Lower lobe of right lung (tissue), 2 donors: ENCODE data around the gene NXT1. TPM values are rescaled to one million over a fixed set of nuclear protein-coding genes. Genes with fewer than 3 reads are reported as not detected.

ENCODE experiments used
- ATAC-seq, 2 donors: fragments of 200-7000 bp; cut with Tn5 transposase; one replicate each; pipeline ENCODE4 v1.9.1; 2020 to 2022; ENCODE audit warnings: mild to moderate bottlenecking in 2 of 2, moderate library complexity in 2 of 2
- DNase-seq: peaks from one replicate; pipeline ENCODE4 v3.0.0-alpha.2; 2020
- H3K27ac ChIP-seq: fragments of 200-600 bp; one replicate; pipeline ENCODE4 v1.8.0; 2022
- H3K27me3 ChIP-seq: fragments of 200-600 bp; one replicate; pipeline ENCODE4 v1.8.0; 2022; ENCODE audit warnings: low read depth
- H3K36me3 ChIP-seq: fragments of 200-600 bp; one replicate; pipeline ENCODE4 v1.8.0; 2022; ENCODE audit warnings: mild to moderate bottlenecking
- H3K4me1 ChIP-seq: fragments of 200-600 bp; one replicate; pipeline ENCODE4 v1.8.0; 2022
- H3K4me3 ChIP-seq: fragments of 200-600 bp; one replicate; pipeline ENCODE4 v1.8.0; 2022; ENCODE audit warnings: mild to moderate bottlenecking
- H3K9me3 ChIP-seq: fragments of 200-600 bp; one replicate; pipeline ENCODE4 v1.8.0; 2022
- CTCF ChIP-seq: fragments of 200-600 bp; IDR thresholded peaks from one replicate; pipeline ENCODE4 v1.8.0; 2022; ENCODE audit warnings: antibody characterized with exemption, mild to moderate bottlenecking
- intact Hi-C: fragments of 100-400 bp; cut with DNase I; formaldehyde crosslinking; loops from one replicate; pipeline ENCODE4 v1.11.0; 2022
- total RNA-seq: library from RNA; stranded (reverse); fragmentation: NEBNext Ultra II Directional; extraction: Animal tissue kit (Norgen Biotek cat#: 25700); gene quantifications from one replicate; pipeline ENCODE4 v1.2.1, GENCODE V29; 2021
- donor health status: DM: no; HTN: yes; CAD: no; lungs with severe emphysema.

NXT1 gene
- total RNA-seq, 1 donor from 2014 or later = 14.8 TPM

- ATAC-seq (no peak), DNase-seq (no peak)
- Histone ChIP-seq H3K4me3 (no peak overlapping the region), H3K27ac (no peak overlapping the region), H3K36me3 (peaks cover 55% of the 10 kb centered on the region), H3K9me3 (no peaks in the 10 kb centered on the region), H3K4me1 (peaks cover 55% of the 10 kb centered on the region), H3K27me3 (no peaks in the 10 kb centered on the region)
- intact Hi-C loops = no loop called here
- TF ChIP-seq CTCF = no peak
Measured at GRCh38 chr20:23366384-23366783, 15.8 kb downstream of the NXT1 start.

GRCh38 chr20:23367770-23368169 is 17.2 kb downstream of the NXT1 start:
- no peak overlapping the region for H3K27ac ChIP-seq
- H3K4me3 ChIP-seq = no peak overlapping the region
- peaks cover 69% of the 10 kb centered on the region for H3K36me3 ChIP-seq
- H3K4me1 ChIP-seq = peaks cover 59% of the 10 kb centered on the region
- no peaks in the 10 kb centered on the region for H3K9me3 ChIP-seq
- DNase-seq (no peak), ATAC-seq (no peak)
- no peak for TF ChIP-seq CTCF
- no peaks in the 10 kb centered on the region for H3K27me3 ChIP-seq
- intact Hi-C loops = no loop called here

GRCh38 chr20:23368316-23369071 is 17.9 kb downstream of the NXT1 start:
- DNase-seq (no peak), ATAC-seq (no peak)
- Histone ChIP-seq H3K36me3 (peaks cover 77% of the 10 kb centered on the region), H3K27me3 (no peaks in the 10 kb centered on the region), H3K27ac (no peak overlapping the region), H3K9me3 (no peaks in the 10 kb centered on the region), H3K4me1 (peaks cover 52% of the 10 kb centered on the region), H3K4me3 (no peak overlapping the region)
- intact Hi-C loops = no loop called here
- no peak for TF ChIP-seq CTCF

- no peak for TF ChIP-seq CTCF
- ATAC-seq (no peak), DNase-seq (no peak)
- Histone ChIP-seq H3K4me1 (peaks cover 46% of the 10 kb centered on the region), H3K36me3 (peaks cover 83% of the 10 kb centered on the region), H3K27ac (no peak overlapping the region), H3K9me3 (no peaks in the 10 kb centered on the region), H3K27me3 (no peaks in the 10 kb centered on the region), H3K4me3 (no peak overlapping the region)
- intact Hi-C loops = no loop called here
Measured at GRCh38 chr20:23369072-23369823, 18.7 kb downstream of the NXT1 start.

GRCh38 chr20:23370274-23370673 is 19.7 kb downstream of the NXT1 start:
- H3K4me3 ChIP-seq = no peak overlapping the region
- intact Hi-C loops = no loop called here
- H3K27ac ChIP-seq = no peak overlapping the region
- H3K4me1 ChIP-seq = peaks cover 46% of the 10 kb centered on the region
- no peaks in the 10 kb centered on the region for H3K9me3 ChIP-seq
- DNase-seq (no peak), ATAC-seq (no peak)
- TF ChIP-seq CTCF = no peak
- peaks cover 73% of the 10 kb centered on the region for H3K36me3 ChIP-seq
- no peaks in the 10 kb centered on the region for H3K27me3 ChIP-seq
